Measurements from ENCODE around the gene ROR1. TPM values are rescaled to one million over a fixed set of nuclear protein-coding genes. Genes with fewer than 3 reads are reported as not detected.

The ROR1 gene
- total RNA-seq, 4 donors from 2014 or later = 10.6 to 21.7 (median 15.1) TPM

DNA sequence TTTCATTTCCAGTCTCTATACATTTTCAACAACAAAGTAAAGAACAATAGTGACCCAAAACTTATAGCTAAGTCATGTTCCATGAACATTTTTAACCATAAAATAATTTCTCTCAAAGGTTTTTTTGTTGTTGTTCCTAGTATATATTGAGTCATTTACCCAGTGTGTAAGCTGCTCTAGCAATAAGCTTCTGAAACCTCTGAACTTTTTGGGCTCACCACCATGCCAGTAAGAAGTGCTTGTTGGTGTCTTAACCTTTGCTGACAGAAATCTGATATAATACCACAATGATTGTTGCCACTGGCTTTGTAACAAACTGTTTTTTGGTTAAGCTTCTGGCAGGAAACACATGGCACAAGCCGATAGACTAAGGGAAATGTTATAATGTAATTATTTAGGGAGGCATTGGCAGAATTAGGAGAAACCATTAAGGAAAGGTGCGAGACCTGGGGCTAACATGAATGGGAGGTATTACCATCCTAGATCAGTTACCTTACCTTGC lies 377.0 kb downstream of the ROR1 start:
- no peak overlapping the region for H3K27ac ChIP-seq
- H3K4me1 ChIP-seq = no peaks in the 10 kb centered on the region
- TF ChIP-seq, protein P1, sequence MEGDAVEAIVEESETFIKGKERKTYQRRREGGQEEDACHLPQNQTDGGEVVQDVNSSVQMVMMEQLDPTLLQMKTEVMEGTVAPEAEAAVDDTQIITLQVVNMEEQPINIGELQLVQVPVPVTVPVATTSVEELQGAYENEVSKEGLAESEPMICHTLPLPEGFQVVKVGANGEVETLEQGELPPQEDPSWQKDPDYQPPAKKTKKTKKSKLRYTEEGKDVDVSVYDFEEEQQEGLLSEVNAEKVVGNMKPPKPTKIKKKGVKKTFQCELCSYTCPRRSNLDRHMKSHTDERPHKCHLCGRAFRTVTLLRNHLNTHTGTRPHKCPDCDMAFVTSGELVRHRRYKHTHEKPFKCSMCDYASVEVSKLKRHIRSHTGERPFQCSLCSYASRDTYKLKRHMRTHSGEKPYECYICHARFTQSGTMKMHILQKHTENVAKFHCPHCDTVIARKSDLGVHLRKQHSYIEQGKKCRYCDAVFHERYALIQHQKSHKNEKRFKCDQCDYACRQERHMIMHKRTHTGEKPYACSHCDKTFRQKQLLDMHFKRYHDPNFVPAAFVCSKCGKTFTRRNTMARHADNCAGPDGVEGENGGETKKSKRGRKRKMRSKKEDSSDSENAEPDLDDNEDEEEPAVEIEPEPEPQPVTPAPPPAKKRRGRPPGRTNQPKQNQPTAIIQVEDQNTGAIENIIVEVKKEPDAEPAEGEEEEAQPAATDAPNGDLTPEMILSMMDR (IDR thresholded peaks at IDR 0.05) = no peak
- TF ChIP-seq EP300 (IDR thresholded peaks at IDR 0.05) = no peak
- TF ChIP-seq POLR2AphosphoS5 (IDR thresholded peaks at IDR 0.05) = no peak
- no peak for TF ChIP-seq POLR2A (IDR thresholded peaks at IDR 0.05)
- H3K9me3 ChIP-seq = no peaks in the 10 kb centered on the region
- no peak for DNase-seq (ENCODE audit: low spot score in 2 of 2)
- H3K27me3 ChIP-seq = no peaks in the 10 kb centered on the region
- H3K36me3 ChIP-seq = peaks cover 4% of the 10 kb centered on the region
- 80% methylated on average over 2 of the region's 2 CpGs for WGBS
- no peak overlapping the region for H3K4me3 ChIP-seq

DNA sequence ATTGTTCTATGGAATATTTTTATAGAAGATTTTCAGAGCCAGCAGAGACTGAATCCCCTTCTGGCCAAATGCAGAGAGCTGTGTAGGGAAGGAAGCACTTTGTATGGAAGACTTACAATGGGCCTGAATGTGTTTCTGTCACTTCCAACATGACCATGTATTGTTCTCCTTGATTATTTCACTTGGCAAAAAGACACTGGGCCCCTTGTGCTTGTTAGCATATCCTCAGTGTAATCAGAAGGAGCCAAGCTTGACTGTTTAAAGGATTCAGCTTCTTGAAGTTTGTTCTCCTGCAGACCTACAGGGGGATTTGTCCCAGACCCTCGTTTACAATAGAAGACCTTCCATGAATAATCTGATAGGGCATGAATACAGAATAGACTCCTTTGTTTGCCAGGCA lies 381.5 kb downstream of the ROR1 start:
- no peaks in the 10 kb centered on the region for H3K9me3 ChIP-seq
- H3K27ac ChIP-seq = no peak overlapping the region
- no peaks in the 10 kb centered on the region for H3K4me1 ChIP-seq
- no peak for TF ChIP-seq EP300 (IDR thresholded peaks at IDR 0.05)
- TF ChIP-seq POLR2A (IDR thresholded peaks at IDR 0.05) = no peak
- no peak for TF ChIP-seq POLR2AphosphoS5 (IDR thresholded peaks at IDR 0.05)
- TF ChIP-seq, protein P1 (IDR thresholded peaks at IDR 0.05) = no peak
- WGBS = 52% methylated on average over 1 of the region's 1 CpG
- DNase-seq (ENCODE audit: low spot score in 2 of 2) = no peak
- no peak overlapping the region for H3K4me3 ChIP-seq
- H3K36me3 ChIP-seq = peaks cover 4% of the 10 kb centered on the region
- no peaks in the 10 kb centered on the region for H3K27me3 ChIP-seq

DNA sequence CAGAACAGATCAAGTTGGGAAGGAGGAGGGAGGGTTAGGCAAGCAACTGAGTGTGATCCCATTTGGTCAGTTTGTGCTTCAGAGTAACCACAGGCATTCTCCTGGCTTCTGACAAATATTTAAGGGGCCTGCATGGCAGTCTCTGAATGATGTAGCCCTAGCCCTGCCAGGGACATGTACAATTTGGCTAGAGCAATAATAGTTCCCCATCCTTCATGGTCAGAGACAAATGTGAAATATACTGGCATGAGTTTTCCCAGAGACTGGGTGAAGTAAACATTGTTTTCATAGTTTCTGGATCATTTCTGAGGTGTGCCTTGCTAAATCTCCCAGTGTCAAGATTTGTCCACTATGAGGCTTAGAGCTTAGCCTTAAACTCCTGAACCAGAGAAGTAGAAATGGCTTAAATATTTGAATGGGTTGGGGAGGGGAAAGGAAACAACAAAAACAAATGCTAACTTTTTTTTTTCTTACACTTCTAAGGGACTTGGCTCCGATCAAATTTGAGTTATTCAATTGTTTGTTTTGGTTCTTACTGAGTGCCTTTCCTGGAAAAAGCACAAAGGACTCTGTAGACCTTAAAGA lies 387.6 kb downstream of the ROR1 start:
- Histone ChIP-seq H3K27me3 (no peaks in the 10 kb centered on the region), H3K4me3 (no peak overlapping the region), H3K36me3 (peaks cover 4% of the 10 kb centered on the region), H3K4me1 (peaks cover 3% of the 10 kb centered on the region), H3K9me3 (no peaks in the 10 kb centered on the region), H3K27ac (no peak overlapping the region)
- no peak for DNase-seq (ENCODE audit: low spot score in 2 of 2)
- WGBS = 69% methylated on average over 1 of the region's 1 CpG
- TF ChIP-seq POLR2AphosphoS5 (IDR thresholded peaks at IDR 0.05) (no peak), EP300 (IDR thresholded peaks at IDR 0.05) (no peak), POLR2A (IDR thresholded peaks at IDR 0.05) (no peak)
- TF ChIP-seq, protein P1 (IDR thresholded peaks at IDR 0.05) = no peak

DNA sequence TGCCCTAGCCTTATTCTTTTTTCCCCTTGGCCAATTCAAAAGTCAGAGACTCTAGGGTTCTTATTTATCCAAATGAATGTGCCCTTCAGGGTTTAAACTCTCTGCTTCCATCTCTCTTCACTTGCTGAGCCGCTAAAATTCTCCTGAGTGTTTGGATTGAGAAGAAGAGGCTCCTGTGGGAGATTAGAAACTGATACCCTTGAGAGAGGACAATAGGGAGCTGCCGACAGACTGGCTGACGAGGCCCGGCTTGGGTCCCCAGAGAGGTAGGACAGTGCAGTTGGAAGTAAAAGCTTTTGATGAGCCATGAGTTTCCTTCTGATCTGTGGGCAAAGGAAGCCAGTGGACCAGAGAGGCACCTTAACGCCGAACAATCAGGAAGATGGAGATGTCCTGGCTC lies 388.3 kb downstream of the ROR1 start:
- no peak overlapping the region for H3K4me3 ChIP-seq
- 85% methylated on average over 6 of the region's 6 CpGs for WGBS
- H3K27ac ChIP-seq = no peak overlapping the region
- no peaks in the 10 kb centered on the region for H3K27me3 ChIP-seq
- peaks cover 3% of the 10 kb centered on the region for H3K4me1 ChIP-seq
- peaks cover 4% of the 10 kb centered on the region for H3K36me3 ChIP-seq
- no peaks in the 10 kb centered on the region for H3K9me3 ChIP-seq
- no peak for TF ChIP-seq POLR2A (IDR thresholded peaks at IDR 0.05)
- TF ChIP-seq EP300 (IDR thresholded peaks at IDR 0.05) = no peak
- TF ChIP-seq, protein P1 (IDR thresholded peaks at IDR 0.05) = no peak
- TF ChIP-seq POLR2AphosphoS5 (IDR thresholded peaks at IDR 0.05) = no peak
- DNase-seq (ENCODE audit: low spot score in 2 of 2) = no peak

DNA sequence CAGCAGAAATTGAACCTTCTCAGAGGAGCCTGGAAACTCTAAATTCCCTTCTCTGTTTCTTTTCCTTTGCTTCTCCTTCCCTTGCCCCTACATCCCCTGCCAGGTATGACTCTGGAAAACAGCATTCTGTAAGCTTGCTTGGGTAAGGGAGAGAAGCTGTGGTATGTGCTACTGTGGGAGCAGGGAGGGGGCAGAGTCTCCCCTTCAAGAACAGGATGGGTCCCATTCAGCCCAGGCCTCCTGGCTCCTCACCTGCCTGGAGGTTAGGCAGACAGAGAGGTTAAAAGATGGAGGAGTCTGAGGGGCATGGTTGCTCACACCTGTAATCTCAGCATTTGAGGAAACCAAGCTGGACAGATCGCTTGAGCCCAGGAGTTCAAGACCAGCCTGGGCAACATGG lies 389.0 kb downstream of the ROR1 start:
- Histone ChIP-seq H3K27me3 (no peaks in the 10 kb centered on the region), H3K4me1 (peaks cover 3% of the 10 kb centered on the region), H3K27ac (no peak overlapping the region), H3K9me3 (no peaks in the 10 kb centered on the region), H3K36me3 (peaks cover 4% of the 10 kb centered on the region), H3K4me3 (no peak overlapping the region)
- DNase-seq (ENCODE audit: low spot score in 2 of 2) = no peak
- WGBS = 89% methylated on average over 1 of the region's 1 CpG
- TF ChIP-seq POLR2A (IDR thresholded peaks at IDR 0.05) (no peak), POLR2AphosphoS5 (IDR thresholded peaks at IDR 0.05) (no peak), EP300 (IDR thresholded peaks at IDR 0.05) (no peak)
- TF ChIP-seq, protein P1 (IDR thresholded peaks at IDR 0.05) = no peak

Data from suprapubic skin (tissue), 4 donors.